Peyer's patch (tissue), 4 donors: ENCODE measurements around the gene ACAA2. TPM values are rescaled to one million over a fixed set of nuclear protein-coding genes. Genes with fewer than 3 reads are reported as not detected.

ENCODE experiments used
- DNase-seq, 3 donors: peaks; one replicate each; pipeline ENCODE4 v3.0.0-alpha.2; 2017 to 2019
- H3K27ac ChIP-seq, 4 donors: fragments of 200-600 bp; sonication (generic); one replicate each; pipeline ENCODE4 v1.5.1; 2016 to 2019
- H3K27me3 ChIP-seq, 2 donors: fragments of 200-600 bp; sonication (generic); one replicate each; pipeline ENCODE4 v1.5.1; 2019
- H3K36me3 ChIP-seq, 3 donors: fragments of 200-600 bp; sonication (generic); one replicate each; pipeline ENCODE4 v1.5.1; 2016 to 2019
- H3K4me1 ChIP-seq, 4 donors: fragments of 200-600 bp; sonication (generic); one replicate each; pipeline ENCODE4 v1.5.1; 2016 to 2019
- H3K4me3 ChIP-seq, 4 donors: fragments of 200-600 bp; sonication (generic); 1 replicate in 3 of 4; 2 replicates in 1 of 4; pipeline ENCODE4 v1.5.1; 2016 to 2019; ENCODE audit warnings: mild to moderate bottlenecking in 1 of 4
- H3K9me3 ChIP-seq, 4 donors: fragments of 200-600 bp; sonication (generic); one replicate each; pipeline ENCODE4 v1.5.1; 2016 to 2019; ENCODE audit warnings: mild to moderate bottlenecking in 1 of 4
- POLR2A ChIP-seq, 2 donors: fragments of 450-650 bp; IDR thresholded peaks; one replicate each; pipeline ENCODE4 v1.5.1; 2017; ENCODE audit warnings: antibody characterized with exemption in 2 of 2, mild to moderate bottlenecking in 2 of 2, moderate library complexity in 2 of 2
- total RNA-seq, 4 donors: library from RNA; depleted of rRNA; stranded (reverse); fragments of >200 nt; gene quantifications; one replicate each; pipeline ENCODE4 v1.1.0, GENCODE V29; 2016
- TF ChIP-seq, protein P1 (sequence below), 6 experiments: fragments of 450-650 bp in 4 of 6; fragments of 200-600 bp in 2 of 6; sonication (generic) in 1 of 6; IDR thresholded peaks; one replicate each; pipeline ENCODE4 v1.5.1; 2017 to 2019; ENCODE audit warnings: antibody characterized with exemption in 6 of 6, mild to moderate bottlenecking in 3 of 6, moderate library complexity in 1 of 6

The ACAA2 gene
- total RNA-seq = 100 to 1,000 TPM in 3 of 4 donors, 10 to 100 TPM in 1; 97.4 to 257 (median 143) TPM

- peak; percentile 80 to 94 (median 94) for DNase-seq
- peaks cover 0 to 19% (median 7%) of the 10 kb centered on the region in 4 donors for H3K4me1 ChIP-seq
- peak; percentile 73 to 81 for TF ChIP-seq POLR2A (IDR thresholded peaks at IDR 0.05)
- TF ChIP-seq, protein P1, sequence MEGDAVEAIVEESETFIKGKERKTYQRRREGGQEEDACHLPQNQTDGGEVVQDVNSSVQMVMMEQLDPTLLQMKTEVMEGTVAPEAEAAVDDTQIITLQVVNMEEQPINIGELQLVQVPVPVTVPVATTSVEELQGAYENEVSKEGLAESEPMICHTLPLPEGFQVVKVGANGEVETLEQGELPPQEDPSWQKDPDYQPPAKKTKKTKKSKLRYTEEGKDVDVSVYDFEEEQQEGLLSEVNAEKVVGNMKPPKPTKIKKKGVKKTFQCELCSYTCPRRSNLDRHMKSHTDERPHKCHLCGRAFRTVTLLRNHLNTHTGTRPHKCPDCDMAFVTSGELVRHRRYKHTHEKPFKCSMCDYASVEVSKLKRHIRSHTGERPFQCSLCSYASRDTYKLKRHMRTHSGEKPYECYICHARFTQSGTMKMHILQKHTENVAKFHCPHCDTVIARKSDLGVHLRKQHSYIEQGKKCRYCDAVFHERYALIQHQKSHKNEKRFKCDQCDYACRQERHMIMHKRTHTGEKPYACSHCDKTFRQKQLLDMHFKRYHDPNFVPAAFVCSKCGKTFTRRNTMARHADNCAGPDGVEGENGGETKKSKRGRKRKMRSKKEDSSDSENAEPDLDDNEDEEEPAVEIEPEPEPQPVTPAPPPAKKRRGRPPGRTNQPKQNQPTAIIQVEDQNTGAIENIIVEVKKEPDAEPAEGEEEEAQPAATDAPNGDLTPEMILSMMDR (IDR thresholded peaks at IDR 0.05) = no peak
- no peaks in the 10 kb centered on the region for H3K9me3 ChIP-seq
- peak within 1 kb of the TSS; percentile 94 to 100 (median 98) for H3K27ac ChIP-seq
- H3K36me3 ChIP-seq = no peaks in the 10 kb centered on the region
- no peaks in the 10 kb centered on the region for H3K27me3 ChIP-seq
- peak within 1 kb of the TSS; percentile 66 to 96 (median 79) for H3K4me3 ChIP-seq
Measured at GRCh38 chr18:49813319-49814146, at the start of gene ACAA2. Gene ACAA2, minus strand, starts transcription at chr18:49813533. Its CDS starts 49 bp downstream, at chr18:49813484.

DNA sequence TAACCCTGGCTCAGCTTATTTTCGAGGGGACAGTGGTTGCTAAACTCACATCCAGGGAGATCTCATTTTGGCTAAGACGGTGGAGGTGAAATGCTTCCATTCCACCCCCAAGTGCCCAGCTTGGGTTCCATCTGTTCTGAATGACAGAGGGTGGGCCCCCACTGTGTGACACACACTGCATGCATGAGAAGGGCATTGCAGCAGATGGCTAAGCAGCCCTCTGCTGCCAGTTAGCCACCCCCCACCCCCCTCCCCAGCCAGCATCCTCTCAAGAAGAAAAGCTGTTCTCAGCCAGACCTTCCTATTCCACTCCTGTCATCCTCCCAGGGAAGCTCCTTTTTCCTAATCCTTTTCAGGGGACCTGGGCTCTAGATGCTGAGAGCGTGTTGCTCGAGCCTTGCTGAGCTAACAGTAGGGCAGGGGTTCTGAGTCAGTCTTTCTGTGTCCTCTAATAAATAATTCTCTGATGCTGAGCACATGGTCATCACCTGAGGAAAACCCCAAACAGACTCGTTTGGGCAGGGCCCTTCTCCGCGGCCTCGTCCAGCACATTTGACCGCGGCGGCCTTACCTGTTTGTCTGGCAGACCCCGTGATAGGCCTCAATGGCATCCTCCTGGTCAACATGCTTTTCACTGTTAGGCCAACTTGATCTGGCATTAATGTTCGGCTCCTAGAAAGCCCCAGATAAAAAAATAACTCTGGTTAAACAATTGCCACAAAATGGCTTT is 49.5 kb upstream of the ACAA2 start:
- Histone ChIP-seq H3K36me3 (no peaks in the 10 kb centered on the region), H3K9me3 (no peaks in the 10 kb centered on the region), H3K27ac (no peak overlapping the region), H3K4me3 (no peak overlapping the region), H3K27me3 (no peaks in the 10 kb centered on the region), H3K4me1 (peaks cover 0 to 23% (median 1%) of the 10 kb centered on the region in 4 donors)
- TF ChIP-seq, protein P1 (IDR thresholded peaks at IDR 0.05) = no peak
- TF ChIP-seq POLR2A (IDR thresholded peaks at IDR 0.05) = no peak
- DNase-seq = no peak

DNA sequence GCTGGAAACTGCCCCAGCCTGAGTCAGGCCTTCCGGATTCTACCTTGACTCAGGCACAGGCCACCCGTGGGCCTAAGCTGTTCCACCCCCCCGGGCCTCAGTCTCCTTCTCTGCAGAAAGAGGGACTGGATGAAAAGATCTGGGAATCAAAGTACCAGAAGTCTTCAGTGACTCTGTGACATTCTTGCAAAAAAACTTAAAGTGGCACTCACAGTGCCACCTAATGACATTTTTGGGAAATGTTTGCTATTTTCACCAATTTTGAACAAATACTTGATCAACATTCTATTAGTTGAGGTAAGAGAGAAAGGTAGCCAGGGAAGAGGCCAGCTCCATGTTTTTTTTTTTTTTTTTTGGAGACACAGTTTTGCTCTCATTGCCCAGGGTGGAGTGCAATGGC is 48.3 kb upstream of the ACAA2 start:
- Histone ChIP-seq H3K27me3 (no peaks in the 10 kb centered on the region), H3K36me3 (no peaks in the 10 kb centered on the region), H3K9me3 (no peaks in the 10 kb centered on the region), H3K4me1 (peaks cover 0 to 26% (median 3%) of the 10 kb centered on the region in 4 donors), H3K27ac (no peak overlapping the region), H3K4me3 (no peak overlapping the region)
- no peak for TF ChIP-seq POLR2A (IDR thresholded peaks at IDR 0.05)
- TF ChIP-seq, protein P1 (IDR thresholded peaks at IDR 0.05) = peak in 4 of 6 experiments; percentile 24 to 41 (median 26)
- DNase-seq = no peak

DNA sequence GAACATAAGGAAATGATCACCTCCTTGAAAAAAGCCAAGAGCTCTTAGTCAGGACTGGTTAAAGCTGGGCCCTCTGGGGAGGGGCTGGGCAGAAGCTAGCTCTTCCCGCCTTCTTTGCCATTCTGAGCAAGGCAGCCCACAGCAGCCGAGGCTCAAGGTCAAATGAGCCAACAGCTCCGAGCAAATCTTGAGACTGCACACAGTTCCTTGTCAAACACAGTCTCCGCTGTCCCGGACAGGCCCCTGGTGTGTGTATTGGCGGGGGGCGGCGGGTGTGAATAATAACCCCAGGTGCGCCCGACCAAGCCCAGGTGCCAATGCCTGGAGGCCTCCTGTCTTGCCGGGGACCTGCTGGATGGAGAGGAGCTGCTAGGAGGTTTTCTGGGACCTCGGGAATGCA is 46.4 kb upstream of the ACAA2 start:
- Histone ChIP-seq H3K9me3 (no peaks in the 10 kb centered on the region), H3K4me1 (peaks cover 0 to 22% (median 3%) of the 10 kb centered on the region in 4 donors), H3K27ac (peak overlapping the region in 3 of 4 donors; percentile 64 to 95 (median 87)), H3K4me3 (no peak overlapping the region), H3K27me3 (no peaks in the 10 kb centered on the region), H3K36me3 (peaks cover 0 to 6% (median 0%) of the 10 kb centered on the region in 3 donors)
- TF ChIP-seq POLR2A (IDR thresholded peaks at IDR 0.05) = no peak
- TF ChIP-seq, protein P1 (IDR thresholded peaks at IDR 0.05) = no peak
- no peak for DNase-seq

- H3K9me3 ChIP-seq = no peaks in the 10 kb centered on the region
- DNase-seq = peak in 2 of 3 donors; percentile 84 to 86
Measured at GRCh38 chr18:49859021-49859359, 45.7 kb upstream of the ACAA2 start.

More at GRCh38 chr18:49859021-49859359, 45.7 kb upstream of the ACAA2 start:
- Histone ChIP-seq H3K4me3 (no peak overlapping the region), H3K36me3 (peaks cover 0 to 6% (median 0%) of the 10 kb centered on the region in 3 donors), H3K27me3 (no peaks in the 10 kb centered on the region), H3K27ac (peak overlapping the region in 3 of 4 donors; percentile 64 to 95 (median 87)), H3K4me1 (peaks cover 0 to 22% (median 3%) of the 10 kb centered on the region in 4 donors)
- TF ChIP-seq, protein P1 (IDR thresholded peaks at IDR 0.05) = no peak
